ENCODE results near the gene USP48.

The USP48 gene

GRCh38 chr1:21702780-21703179 is 80.2 kb downstream of the USP48 start:
- no peaks in the 10 kb centered on the region for H3K9me3 ChIP-seq (ENCODE audit: control insufficient read depth, low read length)
- no peak overlapping the region for H3K4me3 ChIP-seq (ENCODE audit: low read length)
- peaks cover 5% of the 10 kb centered on the region for H3K36me3 ChIP-seq (ENCODE audit: control insufficient read depth, insufficient read depth, low read length)
- H3K4me1 ChIP-seq (ENCODE audit: control insufficient read depth, insufficient read depth, low read length): no peaks in the 10 kb centered on the region
- H3K27me3 ChIP-seq (ENCODE audit: control insufficient read depth, insufficient read depth, low read length): no peaks in the 10 kb centered on the region
- no peak overlapping the region for H3K9ac ChIP-seq (ENCODE audit: low read length)

GRCh38 chr1:21701401-21701800 is 81.5 kb downstream of the USP48 start:
- peaks cover 5% of the 10 kb centered on the region for H3K36me3 ChIP-seq (ENCODE audit: control insufficient read depth, insufficient read depth, low read length)
- no peak overlapping the region for H3K9ac ChIP-seq (ENCODE audit: low read length)
- H3K9me3 ChIP-seq (ENCODE audit: control insufficient read depth, low read length): no peaks in the 10 kb centered on the region
- H3K27me3 ChIP-seq (ENCODE audit: control insufficient read depth, insufficient read depth, low read length): no peaks in the 10 kb centered on the region
- H3K4me1 ChIP-seq (ENCODE audit: control insufficient read depth, insufficient read depth, low read length): no peaks in the 10 kb centered on the region
- no peak overlapping the region for H3K4me3 ChIP-seq (ENCODE audit: low read length)

- Histone ChIP-seq H3K4me1 (ENCODE audit: control insufficient read depth, insufficient read depth, low read length) (no peaks in the 10 kb centered on the region), H3K9me3 (ENCODE audit: control insufficient read depth, low read length) (no peaks in the 10 kb centered on the region), H3K27me3 (ENCODE audit: control insufficient read depth, insufficient read depth, low read length) (no peaks in the 10 kb centered on the region), H3K9ac (ENCODE audit: low read length) (no peak overlapping the region), H3K36me3 (ENCODE audit: control insufficient read depth, insufficient read depth, low read length) (peaks cover 5% of the 10 kb centered on the region), H3K4me3 (ENCODE audit: low read length) (no peak overlapping the region)
Observed at GRCh38 chr1:21700094-21700493, 82.9 kb downstream of the USP48 start.

GRCh38 chr1:21696931-21697330 is 86.0 kb downstream of the USP48 start:
- Histone ChIP-seq H3K4me3 (ENCODE audit: low read length) (no peak overlapping the region), H3K36me3 (ENCODE audit: control insufficient read depth, insufficient read depth, low read length) (peaks cover 5% of the 10 kb centered on the region), H3K9ac (ENCODE audit: low read length) (no peak overlapping the region), H3K27me3 (ENCODE audit: control insufficient read depth, insufficient read depth, low read length) (no peaks in the 10 kb centered on the region), H3K9me3 (ENCODE audit: control insufficient read depth, low read length) (no peaks in the 10 kb centered on the region), H3K4me1 (ENCODE audit: control insufficient read depth, insufficient read depth, low read length) (no peaks in the 10 kb centered on the region)

GRCh38 chr1:21693732-21694131 is 89.2 kb downstream of the USP48 start:
- Histone ChIP-seq H3K27me3 (ENCODE audit: control insufficient read depth, insufficient read depth, low read length) (no peaks in the 10 kb centered on the region), H3K4me3 (ENCODE audit: low read length) (no peak overlapping the region), H3K36me3 (ENCODE audit: control insufficient read depth, insufficient read depth, low read length) (no peaks in the 10 kb centered on the region), H3K9me3 (ENCODE audit: control insufficient read depth, low read length) (no peaks in the 10 kb centered on the region), H3K4me1 (ENCODE audit: control insufficient read depth, insufficient read depth, low read length) (no peaks in the 10 kb centered on the region), H3K9ac (ENCODE audit: low read length) (no peak overlapping the region)

GRCh38 chr1:21691739-21692138 is 91.2 kb downstream of the USP48 start:
- Histone ChIP-seq H3K9me3 (ENCODE audit: control insufficient read depth, low read length) (no peaks in the 10 kb centered on the region), H3K4me1 (ENCODE audit: control insufficient read depth, insufficient read depth, low read length) (no peaks in the 10 kb centered on the region), H3K27me3 (ENCODE audit: control insufficient read depth, insufficient read depth, low read length) (no peaks in the 10 kb centered on the region), H3K36me3 (ENCODE audit: control insufficient read depth, insufficient read depth, low read length) (no peaks in the 10 kb centered on the region), H3K4me3 (ENCODE audit: low read length) (no peak overlapping the region), H3K9ac (ENCODE audit: low read length) (no peak overlapping the region)

- Histone ChIP-seq H3K9ac (ENCODE audit: low read length) (no peak overlapping the region), H3K4me1 (ENCODE audit: control insufficient read depth, insufficient read depth, low read length) (no peaks in the 10 kb centered on the region), H3K4me3 (ENCODE audit: low read length) (no peak overlapping the region), H3K27me3 (ENCODE audit: control insufficient read depth, insufficient read depth, low read length) (no peaks in the 10 kb centered on the region), H3K36me3 (ENCODE audit: control insufficient read depth, insufficient read depth, low read length) (no peaks in the 10 kb centered on the region), H3K9me3 (ENCODE audit: control insufficient read depth, low read length) (no peaks in the 10 kb centered on the region)
Observed at GRCh38 chr1:21689661-21690372, 93.1 kb downstream of the USP48 start.

- no peaks in the 10 kb centered on the region for H3K4me1 ChIP-seq (ENCODE audit: control insufficient read depth, insufficient read depth, low read length)
- H3K36me3 ChIP-seq (ENCODE audit: control insufficient read depth, insufficient read depth, low read length): no peaks in the 10 kb centered on the region
- no peaks in the 10 kb centered on the region for H3K27me3 ChIP-seq (ENCODE audit: control insufficient read depth, insufficient read depth, low read length)
- H3K9ac ChIP-seq (ENCODE audit: low read length): no peak overlapping the region
- H3K4me3 ChIP-seq (ENCODE audit: low read length): no peak overlapping the region
- no peaks in the 10 kb centered on the region for H3K9me3 ChIP-seq (ENCODE audit: control insufficient read depth, low read length)
Observed at GRCh38 chr1:21687081-21687529, 95.8 kb downstream of the USP48 start.

GRCh38 chr1:21685946-21686678 is 96.8 kb downstream of the USP48 start:
- Histone ChIP-seq H3K4me3 (ENCODE audit: low read length) (no peak overlapping the region), H3K27me3 (ENCODE audit: control insufficient read depth, insufficient read depth, low read length) (no peaks in the 10 kb centered on the region), H3K9me3 (ENCODE audit: control insufficient read depth, low read length) (no peaks in the 10 kb centered on the region), H3K36me3 (ENCODE audit: control insufficient read depth, insufficient read depth, low read length) (no peaks in the 10 kb centered on the region), H3K9ac (ENCODE audit: low read length) (no peak overlapping the region), H3K4me1 (ENCODE audit: control insufficient read depth, insufficient read depth, low read length) (no peaks in the 10 kb centered on the region)

- H3K9me3 ChIP-seq (ENCODE audit: control insufficient read depth, low read length): no peaks in the 10 kb centered on the region
Observed at GRCh38 chr1:21681426-21681825, 101.5 kb downstream of the USP48 start.

GRCh38 chr1:21680918-21681317 is 102.0 kb downstream of the USP48 start:
- H3K27me3 ChIP-seq (ENCODE audit: control insufficient read depth, insufficient read depth, low read length): no peaks in the 10 kb centered on the region
- H3K36me3 ChIP-seq (ENCODE audit: control insufficient read depth, insufficient read depth, low read length): no peaks in the 10 kb centered on the region
- H3K4me1 ChIP-seq (ENCODE audit: control insufficient read depth, insufficient read depth, low read length): no peaks in the 10 kb centered on the region
- no peak overlapping the region for H3K9ac ChIP-seq (ENCODE audit: low read length)
- no peaks in the 10 kb centered on the region for H3K9me3 ChIP-seq (ENCODE audit: control insufficient read depth, low read length)
- H3K4me3 ChIP-seq (ENCODE audit: low read length): no peak overlapping the region

More at GRCh38 chr1:21681426-21681825, 101.5 kb downstream of the USP48 start:
- H3K27me3 ChIP-seq (ENCODE audit: control insufficient read depth, insufficient read depth, low read length): no peaks in the 10 kb centered on the region
- no peaks in the 10 kb centered on the region for H3K36me3 ChIP-seq (ENCODE audit: control insufficient read depth, insufficient read depth, low read length)
- H3K4me1 ChIP-seq (ENCODE audit: control insufficient read depth, insufficient read depth, low read length): no peaks in the 10 kb centered on the region
- H3K4me3 ChIP-seq (ENCODE audit: low read length): no peak overlapping the region
- no peak overlapping the region for H3K9ac ChIP-seq (ENCODE audit: low read length)

- H3K9ac ChIP-seq (ENCODE audit: low read length): no peak overlapping the region
- no peaks in the 10 kb centered on the region for H3K27me3 ChIP-seq (ENCODE audit: control insufficient read depth, insufficient read depth, low read length)
- no peak overlapping the region for H3K4me3 ChIP-seq (ENCODE audit: low read length)
- H3K4me1 ChIP-seq (ENCODE audit: control insufficient read depth, insufficient read depth, low read length): no peaks in the 10 kb centered on the region
- H3K9me3 ChIP-seq (ENCODE audit: control insufficient read depth, low read length): no peaks in the 10 kb centered on the region
- H3K36me3 ChIP-seq (ENCODE audit: control insufficient read depth, insufficient read depth, low read length): no peaks in the 10 kb centered on the region
Observed at GRCh38 chr1:21680381-21680780, 102.6 kb downstream of the USP48 start.
